Stimulated activated CD4-positive, alpha-beta T cell treated with anti-CD3 and anti-CD28 coated beads, Interleukin-1b, Interleukin-23, amount 100 ng/mL, for 24 hours (primary cell): ENCODE data around the gene CDK11B.

Source experiments
- DNase-seq, 4 experiments: peaks; one replicate each; pipeline ENCODE4 v3.0.0-alpha.2; 2020; ENCODE audit warnings: low read depth in 4 of 4, low spot score in 1 of 4

Gene CDK11B

GRCh38 chr1:1628754-1629429, 29.9 kb downstream of the CDK11B start:
- peak in 1 of 4 experiments; percentile 25 for DNase-seq

- DNase-seq: no peak
Measured at GRCh38 chr1:1627829-1628753, 30.7 kb downstream of the CDK11B start.

GRCh38 chr1:1627261-1627828, 31.5 kb downstream of the CDK11B start:
- no peak for DNase-seq

DNA sequence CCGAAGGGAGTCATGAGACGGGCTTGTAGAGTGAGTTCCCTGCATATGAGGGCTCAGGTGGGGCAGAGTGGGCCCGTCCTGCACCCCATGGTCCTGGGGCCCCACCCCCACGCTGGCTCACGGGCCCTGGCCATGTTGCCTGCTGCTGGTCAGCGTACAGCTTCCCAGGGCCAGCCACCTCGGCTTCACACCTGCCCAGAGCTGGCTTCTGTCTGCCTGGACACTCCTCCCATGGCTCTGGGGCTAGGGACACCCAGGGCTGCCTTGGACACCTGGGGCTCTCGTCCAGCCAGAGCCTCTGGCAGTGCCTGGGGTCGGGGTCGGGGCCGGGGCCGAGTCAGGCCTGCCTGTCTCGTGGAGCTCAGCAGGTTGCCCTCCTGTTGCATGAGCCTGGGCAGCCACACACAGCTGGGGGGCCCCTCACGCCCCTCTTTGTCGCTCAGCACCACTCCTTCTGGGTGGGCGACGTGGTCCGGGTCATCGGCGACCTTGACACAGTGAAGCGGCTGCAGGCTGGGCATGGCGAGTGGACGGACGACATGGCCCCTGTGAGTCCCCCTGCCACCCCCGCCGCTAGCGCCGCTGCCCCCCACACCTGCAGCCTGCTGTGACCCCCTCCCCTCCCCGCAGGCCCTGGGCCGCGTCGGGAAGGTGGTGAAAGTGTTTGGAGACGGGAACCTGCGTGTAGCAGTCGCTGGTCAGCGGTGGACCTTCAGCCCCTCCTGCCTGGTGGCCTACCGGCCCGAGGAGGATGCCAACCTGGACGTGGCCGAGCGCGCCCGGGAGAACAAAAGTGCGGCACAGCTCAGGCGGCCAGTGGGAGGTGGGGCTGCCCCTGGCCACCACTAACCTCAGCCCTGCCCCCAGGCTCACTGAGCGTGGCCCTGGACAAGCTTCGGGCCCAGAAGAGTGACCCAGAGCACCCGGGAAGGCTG, 32.3 kb downstream of the CDK11B start:
- no peak for DNase-seq

DNA sequence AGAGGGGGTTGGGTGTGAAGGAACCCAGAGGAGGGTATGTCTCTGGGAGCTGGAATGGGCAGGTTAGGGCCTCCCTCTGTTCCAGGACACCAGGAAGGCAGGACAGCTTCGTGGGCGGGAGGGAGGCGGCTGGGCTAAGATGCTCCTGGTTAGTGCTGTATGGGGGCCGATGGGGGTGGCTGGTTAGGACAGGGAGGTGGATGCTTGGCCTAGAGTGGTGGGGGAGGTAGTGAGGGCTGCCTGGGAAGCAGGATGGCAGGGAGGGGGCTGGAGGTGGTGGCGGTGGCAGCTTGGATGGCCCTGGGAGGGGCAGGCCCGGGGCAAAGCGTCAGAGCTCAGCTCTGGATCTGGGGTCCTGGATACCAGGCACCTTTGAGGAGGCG, 33.0 kb downstream of the CDK11B start:
- no peak for DNase-seq

- no peak for DNase-seq
Measured at GRCh38 chr1:1625404-1625775, 33.4 kb downstream of the CDK11B start.

DNA sequence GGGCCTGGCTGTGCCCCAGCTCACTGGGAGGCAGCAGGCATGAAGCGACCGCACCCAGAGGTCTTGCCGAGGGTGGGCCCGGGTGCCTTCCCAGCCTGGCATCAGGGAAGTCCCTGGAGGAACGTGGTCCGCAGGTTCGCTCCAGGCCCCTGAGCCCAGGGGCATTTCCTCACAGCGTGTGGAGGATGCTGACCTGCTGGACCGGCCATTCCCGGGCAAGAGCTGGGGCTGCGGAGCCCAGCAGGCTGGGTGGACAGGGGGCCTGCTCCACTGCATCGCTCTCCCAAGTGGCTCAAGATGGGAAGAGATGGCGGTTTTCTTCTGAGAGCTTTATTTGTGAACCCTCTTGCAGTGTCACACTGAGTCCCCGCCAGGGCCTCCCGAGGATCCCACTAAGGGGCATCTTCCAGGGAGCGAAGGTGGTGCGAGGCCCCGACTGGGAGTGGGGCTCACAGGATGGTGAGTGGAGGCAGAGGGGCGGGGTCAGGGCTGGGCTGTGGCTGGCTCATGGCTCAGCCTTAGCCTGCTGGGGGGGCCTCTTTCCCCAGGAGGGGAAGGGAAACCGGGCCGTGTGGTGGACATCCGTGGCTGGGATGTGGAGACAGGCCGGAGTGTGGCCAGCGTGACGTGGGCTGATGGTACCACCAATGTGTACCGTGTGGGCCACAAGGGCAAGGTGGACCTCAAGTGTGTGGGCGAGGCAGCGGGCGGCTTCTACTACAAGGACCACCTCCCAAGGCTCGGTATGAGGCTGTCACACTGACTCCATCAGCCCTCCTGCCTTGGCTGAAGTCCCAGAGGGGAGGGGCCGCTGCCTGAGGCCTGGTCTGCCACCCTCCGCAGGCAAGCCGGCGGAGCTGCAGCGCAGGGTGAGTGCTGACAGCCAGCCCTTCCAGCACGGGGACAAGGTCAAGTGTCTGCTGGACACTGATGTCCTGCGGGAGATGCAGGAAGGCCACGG, 34.1 kb downstream of the CDK11B start:
- DNase-seq: no peak

GRCh38 chr1:1623631-1624442, 35.0 kb downstream of the CDK11B start:
- DNase-seq: no peak

- no peak for DNase-seq
Measured at GRCh38 chr1:1623181-1623630, 35.6 kb downstream of the CDK11B start.

- DNase-seq: no peak
Measured at GRCh38 chr1:1622788-1623094, 36.1 kb downstream of the CDK11B start.

GRCh38 chr1:1622010-1622787, 36.6 kb downstream of the CDK11B start:
- no peak for DNase-seq

DNA sequence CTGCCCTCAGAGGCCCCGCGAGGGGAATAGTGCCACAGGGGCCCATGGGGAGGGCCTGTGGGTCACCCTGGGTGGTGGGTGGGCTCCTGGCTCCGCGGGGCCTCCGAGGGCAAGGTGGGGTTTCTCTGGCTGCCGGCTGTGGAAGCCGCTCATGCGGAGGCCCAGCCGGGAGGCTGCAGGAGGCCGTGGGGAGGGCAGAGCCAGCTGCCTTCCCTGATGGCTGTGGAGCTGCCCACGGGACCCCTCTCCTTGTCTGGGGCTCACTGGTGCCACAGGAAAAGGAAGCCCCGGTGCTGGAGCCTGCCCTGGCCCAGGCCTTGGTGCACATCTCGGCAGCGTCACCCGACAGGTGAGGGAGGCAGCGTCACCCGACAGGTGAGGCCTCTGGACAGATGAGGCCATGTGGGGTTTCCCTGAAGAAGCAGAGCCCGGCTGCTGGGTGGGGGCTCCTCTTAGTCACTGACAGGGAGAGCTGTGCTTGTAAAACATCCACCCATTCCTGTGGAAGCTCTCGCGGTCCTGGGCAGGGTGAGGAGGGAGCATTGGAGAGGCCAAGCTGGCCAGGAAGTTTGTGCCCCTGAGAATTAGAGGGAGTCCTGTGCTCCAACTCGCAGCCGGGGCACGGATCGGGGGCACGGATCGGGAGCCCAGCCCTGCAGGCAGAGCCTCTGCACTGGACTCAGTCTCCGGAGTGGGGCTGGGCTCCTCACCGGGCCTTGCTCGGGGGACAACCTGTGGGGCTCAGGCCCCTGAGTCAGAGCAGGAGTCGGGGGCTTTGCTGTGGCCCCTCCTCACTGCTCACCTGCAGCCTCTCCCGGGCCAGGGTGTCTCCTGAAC, 37.4 kb downstream of the CDK11B start:
- no peak for DNase-seq

GRCh38 chr1:1620433-1621139, 38.2 kb downstream of the CDK11B start:
- no peak for DNase-seq

DNA sequence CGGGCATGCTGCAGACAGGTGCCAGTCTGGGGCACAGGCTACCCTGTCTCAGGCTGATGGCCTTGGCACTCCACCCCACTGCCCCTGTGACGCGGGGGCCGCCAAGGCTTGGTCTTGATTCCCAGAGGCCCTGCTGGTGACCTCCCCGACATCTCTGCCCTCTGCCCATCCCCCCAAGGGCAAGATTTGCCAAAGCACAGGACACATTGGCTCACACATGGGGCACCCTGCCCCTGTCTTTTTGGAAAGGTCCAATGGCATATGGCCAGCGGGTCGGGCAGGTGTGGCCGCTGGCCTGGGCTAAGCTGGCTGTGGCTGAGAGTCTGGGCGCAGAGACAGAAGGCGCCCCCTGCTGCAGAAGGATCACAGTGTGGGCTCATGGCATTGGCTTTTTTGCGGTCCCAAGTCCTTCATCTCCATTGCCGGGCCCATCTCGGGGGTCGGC, 38.9 kb downstream of the CDK11B start:
- DNase-seq: no peak

DNA sequence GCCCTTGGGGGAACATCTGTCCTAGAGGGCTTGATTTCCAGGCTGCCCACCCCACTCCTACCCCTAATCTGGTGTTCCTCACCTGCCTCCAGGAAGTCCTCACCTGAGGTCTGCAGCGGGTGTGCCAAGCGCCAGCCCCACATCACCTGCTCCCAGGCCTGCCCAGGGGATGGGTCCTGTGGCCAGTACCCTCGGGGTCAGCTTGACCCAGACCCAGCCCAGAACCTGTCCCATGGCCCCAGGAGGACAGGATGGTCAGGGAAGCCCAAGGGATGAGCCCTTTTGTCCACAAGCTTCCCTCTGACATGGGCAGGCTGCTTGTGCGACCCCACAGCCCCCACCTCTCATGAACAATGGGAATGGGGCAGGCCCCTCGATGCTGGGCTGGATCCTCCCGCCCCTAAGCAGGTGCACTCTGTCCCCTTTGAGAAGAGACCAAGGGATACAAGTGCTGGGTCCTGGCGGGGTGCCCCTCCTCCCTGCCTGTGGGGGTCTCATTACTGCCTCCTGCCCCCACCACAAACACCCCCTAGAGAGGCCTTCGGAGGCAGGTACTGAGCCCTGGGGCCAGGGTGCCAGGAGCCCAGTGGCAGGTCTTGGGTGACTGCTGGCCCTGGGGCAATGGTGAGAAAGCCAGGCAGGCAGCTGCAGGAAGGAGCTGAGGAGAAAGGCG, 40.3 kb downstream of the CDK11B start:
- no peak for DNase-seq

GRCh38 chr1:1617925-1618324, 40.9 kb downstream of the CDK11B start:
- DNase-seq: no peak
